Esophagus (tissue), 2 donors: Measurements from ENCODE around the gene FZD10. TPM values are rescaled to one million over a fixed set of nuclear protein-coding genes. Genes with fewer than 3 reads are reported as not detected.

Source experiments
- H3K27ac ChIP-seq, 2 donors: one replicate each; pipeline ENCODE4 v1.5.1; 2013; ENCODE audit warnings: low read depth in 2 of 2, mild to moderate bottlenecking in 2 of 2, inconsistent platforms in 1 of 2, low read length in 1 of 2, moderate library complexity in 1 of 2
- H3K27me3 ChIP-seq, 2 donors: one replicate each; pipeline ENCODE4 v1.6.1; 2013; ENCODE audit warnings: low read length in 2 of 2, control low read depth in 1 of 2, mild to moderate bottlenecking in 1 of 2; ENCODE audit not compliant: insufficient read depth in 2 of 2, control insufficient read depth in 1 of 2
- H3K36me3 ChIP-seq, 2 donors: one replicate each; pipeline ENCODE4 v1.6.1; 2013; ENCODE audit warnings: low read length in 1 of 2; ENCODE audit not compliant: control insufficient read depth in 2 of 2, insufficient read depth in 2 of 2
- H3K4me1 ChIP-seq, 2 donors: one replicate each; pipeline ENCODE4 v1.6.1; 2013; ENCODE audit warnings: low read length in 1 of 2; ENCODE audit not compliant: control insufficient read depth in 2 of 2, insufficient read depth in 2 of 2
- H3K4me3 ChIP-seq, 2 donors: one replicate each; pipeline ENCODE4 v1.5.1; 2013; ENCODE audit warnings: low read length in 2 of 2, mild to moderate bottlenecking in 2 of 2, low read depth in 1 of 2, moderate library complexity in 1 of 2
- H3K9me3 ChIP-seq, 2 donors: one replicate each; pipeline ENCODE4 v1.6.1; 2013; ENCODE audit warnings: mild to moderate bottlenecking in 2 of 2, low read depth in 1 of 2, low read length in 1 of 2, moderate library complexity in 1 of 2; ENCODE audit not compliant: control insufficient read depth in 2 of 2, insufficient read depth in 1 of 2
- WGBS, 2 donors: extraction: QIAGEN DNeasy Blood & Tissue Kit; methylation state at CpG; one replicate each; pipeline ENCODE4 v1.1.7; 2013; 5-methylcytosine and 5-hydroxymethylcytosine counted together
- polyA plus RNA-seq, 2 donors: library from polyadenylated mRNA; stranded (reverse); fragments of 200-250 nt; gene quantifications; one replicate each; pipeline ENCODE4 v1.2.3, GENCODE V29; 2013
- donor health status: healthy with polysubstance abuse.
- donor health status: Bipolar disorder and iron deficiency.

Gene FZD10
- polyA plus RNA-seq, 2 donors = 7.2 to 18.7 TPM

DNA sequence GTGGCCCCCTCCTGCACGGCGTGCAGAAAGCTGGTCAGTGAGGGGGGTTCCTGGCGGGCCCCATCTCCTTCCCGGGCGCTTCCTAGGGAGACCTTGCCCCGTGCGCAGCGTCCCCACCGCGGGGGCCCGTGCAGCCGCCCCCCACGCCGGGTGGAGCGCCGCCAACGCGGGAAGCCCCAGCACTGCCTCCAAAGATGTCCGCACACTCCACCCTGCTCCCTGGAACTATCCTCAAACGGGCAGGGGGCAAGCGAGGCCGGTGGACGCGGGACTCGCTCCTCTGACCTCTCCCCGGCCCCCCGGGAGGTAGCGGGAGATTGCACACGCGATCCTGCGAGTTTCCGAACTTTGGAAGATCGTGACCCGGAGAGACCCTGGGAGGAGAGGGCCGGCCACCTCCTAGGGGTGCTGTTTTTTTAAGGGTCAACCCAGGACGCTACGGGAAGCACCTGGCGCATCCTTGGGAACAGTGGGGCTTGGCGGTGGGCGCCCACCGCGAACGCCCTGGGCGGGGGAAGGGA lies 1.5 kb upstream of the FZD10 start:
- H3K9me3 ChIP-seq = peaks cover 0 to 6% of the 10 kb centered on the region in 2 donors
- H3K4me3 ChIP-seq = peak overlapping the region; percentile 52 to 72
- WGBS, 2 donors = 2 to 5% methylated on average over 40 to 44 of the region's 44 CpGs
- peaks cover 5 to 19% of the 10 kb centered on the region in 2 donors for H3K4me1 ChIP-seq
- peak overlapping the region; percentile 0 to 22 for H3K27ac ChIP-seq
- H3K36me3 ChIP-seq = peaks cover 0 to 5% of the 10 kb centered on the region in 2 donors
- no peaks in the 10 kb centered on the region for H3K27me3 ChIP-seq

DNA sequence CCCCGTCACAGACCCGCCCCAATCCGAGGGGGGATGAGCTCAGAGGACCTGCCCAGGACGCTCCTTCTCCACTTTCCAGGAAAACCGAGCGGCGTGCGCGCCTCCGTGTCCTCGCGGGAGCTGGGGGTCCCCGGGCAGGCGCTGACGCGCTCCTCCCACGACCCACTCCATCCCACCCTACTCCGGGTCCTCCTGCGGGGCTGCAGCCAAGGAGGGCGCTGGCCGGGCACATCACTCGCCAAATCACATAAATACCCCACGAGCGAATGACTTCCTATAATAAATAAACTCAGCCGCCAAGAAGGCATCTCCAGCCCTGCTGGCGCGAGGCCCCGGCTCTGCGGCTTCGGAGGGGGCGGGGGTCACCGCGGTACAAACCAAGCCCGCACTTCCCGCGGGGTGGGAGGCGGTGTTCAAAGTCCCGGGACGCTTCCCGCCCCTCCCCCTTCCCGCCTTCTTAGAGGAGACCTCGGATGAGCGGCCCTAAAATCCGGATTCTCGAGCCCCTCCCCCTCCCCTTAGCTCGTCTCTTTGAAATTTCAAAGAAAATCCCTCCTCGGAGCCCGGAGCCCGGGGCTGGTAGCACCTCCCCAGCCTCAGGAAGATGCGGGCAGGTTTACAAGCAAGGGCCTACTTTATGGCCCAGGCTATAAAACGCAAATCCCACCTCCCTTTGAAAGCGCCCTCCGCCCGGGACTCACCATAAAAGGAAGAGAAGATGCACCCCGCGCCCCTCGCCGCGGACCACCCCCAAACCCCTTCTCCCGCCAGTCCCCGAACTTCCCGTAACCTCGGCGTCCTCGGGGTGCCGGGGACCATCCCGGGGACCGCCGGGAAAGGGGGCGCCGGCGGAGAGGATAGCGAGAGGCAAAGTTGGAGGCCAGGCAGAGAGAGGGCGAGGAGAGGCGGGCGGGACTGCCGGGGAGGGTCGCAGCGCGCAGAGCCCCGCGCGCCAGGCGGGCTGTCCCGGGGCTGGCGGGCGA lies 712 bp upstream of the FZD10 start:
- Histone ChIP-seq H3K36me3 (peaks cover 0 to 5% of the 10 kb centered on the region in 2 donors), H3K27ac (peak overlapping the region; percentile 53 to 71), H3K9me3 (peaks cover 0 to 6% of the 10 kb centered on the region in 2 donors), H3K27me3 (no peaks in the 10 kb centered on the region), H3K4me1 (peaks cover 5 to 19% of the 10 kb centered on the region in 2 donors), H3K4me3 (peak overlapping the region; percentile 52 to 72)
- WGBS, 2 donors = 1 to 2% methylated on average over 76 to 87 of the region's 87 CpGs

DNA sequence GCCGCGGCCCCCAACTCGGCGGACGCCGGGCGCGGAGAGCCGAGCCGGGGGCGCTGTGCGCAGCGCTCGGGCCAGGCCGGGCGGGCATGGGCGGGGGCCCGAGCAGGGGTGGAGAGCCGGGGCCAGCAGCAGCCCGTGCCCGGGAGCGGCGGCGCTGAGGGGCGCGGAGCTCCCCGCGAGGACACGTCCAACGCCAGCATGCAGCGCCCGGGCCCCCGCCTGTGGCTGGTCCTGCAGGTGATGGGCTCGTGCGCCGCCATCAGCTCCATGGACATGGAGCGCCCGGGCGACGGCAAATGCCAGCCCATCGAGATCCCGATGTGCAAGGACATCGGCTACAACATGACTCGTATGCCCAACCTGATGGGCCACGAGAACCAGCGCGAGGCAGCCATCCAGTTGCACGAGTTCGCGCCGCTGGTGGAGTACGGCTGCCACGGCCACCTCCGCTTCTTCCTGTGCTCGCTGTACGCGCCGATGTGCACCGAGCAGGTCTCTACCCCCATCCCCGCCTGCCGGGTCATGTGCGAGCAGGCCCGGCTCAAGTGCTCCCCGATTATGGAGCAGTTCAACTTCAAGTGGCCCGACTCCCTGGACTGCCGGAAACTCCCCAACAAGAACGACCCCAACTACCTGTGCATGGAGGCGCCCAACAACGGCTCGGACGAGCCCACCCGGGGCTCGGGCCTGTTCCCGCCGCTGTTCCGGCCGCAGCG lies 639 bp downstream of the FZD10 start:
- Histone ChIP-seq H3K9me3 (peaks cover 0 to 6% of the 10 kb centered on the region in 2 donors), H3K4me3 (peak overlapping the region; percentile 60 to 72), H3K4me1 (peaks cover 5 to 19% of the 10 kb centered on the region in 2 donors), H3K36me3 (peaks cover 0 to 5% of the 10 kb centered on the region in 2 donors), H3K27ac (peak overlapping the region; percentile 67 to 71), H3K27me3 (no peaks in the 10 kb centered on the region)
- WGBS, 2 donors = 3 to 4% methylated on average over 62 to 78 of the region's 78 CpGs

DNA sequence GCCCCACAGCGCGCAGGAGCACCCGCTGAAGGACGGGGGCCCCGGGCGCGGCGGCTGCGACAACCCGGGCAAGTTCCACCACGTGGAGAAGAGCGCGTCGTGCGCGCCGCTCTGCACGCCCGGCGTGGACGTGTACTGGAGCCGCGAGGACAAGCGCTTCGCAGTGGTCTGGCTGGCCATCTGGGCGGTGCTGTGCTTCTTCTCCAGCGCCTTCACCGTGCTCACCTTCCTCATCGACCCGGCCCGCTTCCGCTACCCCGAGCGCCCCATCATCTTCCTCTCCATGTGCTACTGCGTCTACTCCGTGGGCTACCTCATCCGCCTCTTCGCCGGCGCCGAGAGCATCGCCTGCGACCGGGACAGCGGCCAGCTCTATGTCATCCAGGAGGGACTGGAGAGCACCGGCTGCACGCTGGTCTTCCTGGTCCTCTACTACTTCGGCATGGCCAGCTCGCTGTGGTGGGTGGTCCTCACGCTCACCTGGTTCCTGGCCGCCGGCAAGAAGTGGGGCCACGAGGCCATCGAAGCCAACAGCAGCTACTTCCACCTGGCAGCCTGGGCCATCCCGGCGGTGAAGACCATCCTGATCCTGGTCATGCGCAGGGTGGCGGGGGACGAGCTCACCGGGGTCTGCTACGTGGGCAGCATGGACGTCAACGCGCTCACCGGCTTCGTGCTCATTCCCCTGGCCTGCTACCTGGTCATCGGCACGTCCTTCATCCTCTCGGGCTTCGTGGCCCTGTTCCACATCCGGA lies 1.4 kb downstream of the FZD10 start:
- Histone ChIP-seq H3K4me1 (peaks cover 5 to 19% of the 10 kb centered on the region in 2 donors), H3K27ac (no peak overlapping the region), H3K36me3 (peaks cover 0 to 5% of the 10 kb centered on the region in 2 donors), H3K4me3 (peak overlapping the region; percentile 60 to 72), H3K9me3 (peaks cover 0 to 6% of the 10 kb centered on the region in 2 donors), H3K27me3 (no peaks in the 10 kb centered on the region)
- 28 to 38% methylated on average over 62 to 71 of the region's 71 CpGs for WGBS, 2 donors

DNA sequence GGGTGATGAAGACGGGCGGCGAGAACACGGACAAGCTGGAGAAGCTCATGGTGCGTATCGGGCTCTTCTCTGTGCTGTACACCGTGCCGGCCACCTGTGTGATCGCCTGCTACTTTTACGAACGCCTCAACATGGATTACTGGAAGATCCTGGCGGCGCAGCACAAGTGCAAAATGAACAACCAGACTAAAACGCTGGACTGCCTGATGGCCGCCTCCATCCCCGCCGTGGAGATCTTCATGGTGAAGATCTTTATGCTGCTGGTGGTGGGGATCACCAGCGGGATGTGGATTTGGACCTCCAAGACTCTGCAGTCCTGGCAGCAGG lies 1.9 kb downstream of the FZD10 start:
- H3K36me3 ChIP-seq = peaks cover 0 to 5% of the 10 kb centered on the region in 2 donors
- no peak overlapping the region for H3K27ac ChIP-seq
- WGBS, 2 donors = 47 to 59% methylated on average over 18 of the region's 18 CpGs
- H3K4me3 ChIP-seq = peak overlapping the region in 1 of 2 donors; percentile 60
- peaks cover 5 to 19% of the 10 kb centered on the region in 2 donors for H3K4me1 ChIP-seq
- H3K9me3 ChIP-seq = peaks cover 0 to 6% of the 10 kb centered on the region in 2 donors
- no peaks in the 10 kb centered on the region for H3K27me3 ChIP-seq

DNA sequence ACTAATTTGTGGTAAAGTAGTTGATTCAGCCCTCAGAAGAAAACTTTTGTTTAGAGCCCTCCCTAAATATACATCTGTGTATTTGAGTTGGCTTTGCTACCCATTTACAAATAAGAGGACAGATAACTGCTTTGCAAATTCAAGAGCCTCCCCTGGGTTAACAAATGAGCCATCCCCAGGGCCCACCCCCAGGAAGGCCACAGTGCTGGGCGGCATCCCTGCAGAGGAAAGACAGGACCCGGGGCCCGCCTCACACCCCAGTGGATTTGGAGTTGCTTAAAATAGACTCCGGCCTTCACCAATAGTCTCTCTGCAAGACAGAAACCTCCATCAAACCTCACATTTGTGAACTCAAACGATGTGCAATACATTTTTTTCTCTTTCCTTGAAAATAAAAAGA lies 2.7 kb downstream of the FZD10 start:
- WGBS, 2 donors = 39 to 51% methylated on average over 5 of the region's 5 CpGs
- Histone ChIP-seq H3K4me1 (peaks cover 5 to 19% of the 10 kb centered on the region in 2 donors), H3K4me3 (no peak overlapping the region), H3K36me3 (peaks cover 0 to 5% of the 10 kb centered on the region in 2 donors), H3K27me3 (no peaks in the 10 kb centered on the region), H3K9me3 (peaks cover 0 to 6% of the 10 kb centered on the region in 2 donors), H3K27ac (no peak overlapping the region)

DNA sequence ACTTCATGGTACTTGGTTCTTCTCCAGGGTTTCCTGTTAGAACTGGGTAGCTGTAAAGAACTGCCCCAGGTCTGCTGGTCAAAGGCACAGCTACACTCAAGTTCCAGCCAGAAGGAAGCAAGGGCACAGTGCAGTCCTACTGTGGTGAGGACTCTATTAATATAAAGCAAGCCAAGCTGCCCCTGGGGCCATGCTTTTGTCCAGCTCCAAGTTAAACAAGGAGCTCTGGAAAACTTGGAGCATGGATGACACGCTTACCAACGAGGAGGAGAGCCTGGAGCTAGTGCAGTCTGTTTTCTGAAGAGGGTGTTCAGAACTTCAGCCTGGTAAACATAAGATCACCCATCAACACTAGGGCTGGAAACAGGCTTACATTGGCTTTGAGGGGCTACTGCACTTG lies 4.0 kb downstream of the FZD10 start:
- Histone ChIP-seq H3K9me3 (peaks cover 0 to 6% of the 10 kb centered on the region in 2 donors), H3K27ac (no peak overlapping the region), H3K4me1 (peaks cover 5 to 15% of the 10 kb centered on the region in 2 donors), H3K4me3 (no peak overlapping the region), H3K36me3 (peaks cover 0 to 5% of the 10 kb centered on the region in 2 donors), H3K27me3 (no peaks in the 10 kb centered on the region)
- WGBS, 2 donors = 52 to 55% methylated on average over 2 of the region's 2 CpGs

DNA sequence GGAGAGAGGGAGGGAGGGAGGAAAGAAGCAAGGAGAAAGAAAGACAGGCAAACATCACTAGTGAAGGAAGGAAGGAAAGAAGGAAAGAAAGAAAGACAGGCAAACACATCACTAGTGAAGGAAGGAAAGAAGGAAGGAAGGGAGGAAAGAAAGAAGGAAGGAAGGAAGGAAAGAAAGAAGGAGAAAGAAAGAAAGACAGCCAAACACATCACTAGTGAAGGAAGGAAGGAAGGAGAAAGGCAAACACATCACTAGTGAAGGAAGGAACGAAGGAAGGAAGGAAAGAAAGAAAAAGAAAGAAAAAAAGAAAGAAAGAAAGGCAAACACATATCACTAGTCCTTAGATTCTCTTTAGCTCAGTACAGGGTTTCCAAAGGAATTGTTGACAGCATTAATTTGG lies 5.3 kb downstream of the FZD10 start:
- Histone ChIP-seq H3K36me3 (peaks cover 0 to 5% of the 10 kb centered on the region in 2 donors), H3K27me3 (no peaks in the 10 kb centered on the region), H3K9me3 (peaks cover 0 to 6% of the 10 kb centered on the region in 2 donors), H3K4me3 (no peak overlapping the region), H3K27ac (no peak overlapping the region), H3K4me1 (peaks cover 5 to 15% of the 10 kb centered on the region in 2 donors)
- WGBS, 2 donors = 77% methylated on average over 1 of the region's 1 CpG

DNA sequence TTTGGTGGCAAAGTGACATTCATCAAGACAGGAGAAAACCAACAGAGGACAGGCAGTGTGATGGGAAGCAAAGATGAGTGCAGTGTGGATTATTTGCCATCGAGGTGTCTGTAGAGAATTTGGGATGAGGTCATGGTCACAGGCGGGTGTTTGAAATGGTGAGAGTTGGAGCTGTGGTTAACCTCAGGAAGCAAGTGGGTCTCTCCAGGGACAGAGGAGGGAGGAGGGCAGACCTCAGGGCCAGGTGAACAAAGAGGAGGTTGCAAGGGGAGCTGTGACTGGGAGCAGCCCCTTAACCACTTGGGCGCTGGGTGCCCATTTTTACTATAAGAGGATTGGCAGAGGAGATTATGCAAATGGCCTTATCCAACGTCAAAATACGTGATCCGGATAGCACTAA lies 7.0 kb downstream of the FZD10 start:
- Histone ChIP-seq H3K9me3 (no peaks in the 10 kb centered on the region), H3K27me3 (no peaks in the 10 kb centered on the region)

More for the DNA sequence above, 7.0 kb downstream of the FZD10 start:
- 51 to 56% methylated on average over 6 of the region's 6 CpGs for WGBS, 2 donors
- no peaks in the 10 kb centered on the region for H3K36me3 ChIP-seq
- peaks cover 0 to 1% of the 10 kb centered on the region in 2 donors for H3K4me1 ChIP-seq
- no peak overlapping the region for H3K27ac ChIP-seq
- H3K4me3 ChIP-seq = no peak overlapping the region
